Ovary (tissue), 9 donors: ENCODE measurements around the gene E2F4. TPM values are rescaled to one million over a fixed set of nuclear protein-coding genes. Genes with fewer than 3 reads are reported as not detected.
A peak's percentile ranks its signal among the peaks of the same experiment; 100 is the strongest.

Experiments
- DNase-seq, 5 donors: peaks; one replicate each; pipeline ENCODE4 v3.0.0-alpha.2; 2019 to 2020
- H3K27ac ChIP-seq, 2 donors: fragments of 200-600 bp; one replicate each; pipeline versions ENCODE4 v1.5.1 to v1.8.0; 2019 to 2022
- H3K27me3 ChIP-seq: fragments of 200-600 bp; one replicate; pipeline ENCODE4 v1.8.0; 2022
- H3K36me3 ChIP-seq: fragments of 200-600 bp; sonication (generic); one replicate; pipeline ENCODE4 v1.5.1; 2019
- H3K4me1 ChIP-seq: one replicate; pipeline ENCODE4 v1.8.1; 2013; ENCODE audit warnings: mild to moderate bottlenecking, moderate library complexity; ENCODE audit not compliant: insufficient read depth
- H3K4me3 ChIP-seq: fragments of 200-600 bp; sonication (generic); one replicate; pipeline ENCODE4 v1.5.1; 2017
- H3K9me3 ChIP-seq, 2 donors: fragments of 200-600 bp in 1 of 2; sonication (generic) in 1 of 2; one replicate each; pipeline versions ENCODE4 v1.5.1 to v1.8.1; 2013 to 2019; ENCODE audit warnings: mild to moderate bottlenecking in 1 of 2, moderate library complexity in 1 of 2
- CTCF ChIP-seq, 3 donors: fragments of 450-650 bp in 2 of 3; fragments of 200-600 bp in 1 of 3; IDR thresholded peaks; one replicate each; pipeline versions ENCODE4 v1.5.1 to v1.8.0; 2016 to 2022; ENCODE audit warnings: antibody characterized with exemption in 3 of 3, mild to moderate bottlenecking in 1 of 3
- EP300 ChIP-seq: sonication (generic); formaldehyde crosslinking; IDR thresholded peaks from one replicate; pipeline ENCODE4 v1.6.1; 2017; ENCODE audit warnings: antibody characterized with exemption
- POLR2A ChIP-seq: fragments of 450-650 bp; IDR thresholded peaks from one replicate; pipeline ENCODE4 v1.6.1; 2017; ENCODE audit warnings: antibody characterized with exemption, mild to moderate bottlenecking, moderate library complexity
- WGBS, 3 donors: extraction: QIAGEN DNeasy Blood & Tissue Kit in 1 of 3; methylation state at CpG; one replicate each; pipeline versions ENCODE4 v1.1.5 to v1.1.7; 2013 to 2017; 5-methylcytosine and 5-hydroxymethylcytosine counted together
- intact Hi-C, 4 donors: fragments of 100-400 bp; cut with DNase I; formaldehyde crosslinking; loops; one replicate each; pipeline versions ENCODE4 v1.11.0 to v1.15.1; 2022 to 2023
- polyA plus RNA-seq, 2 donors: library from polyadenylated mRNA; stranded (reverse); fragments of 200-250 nt in 1 of 2; fragments of 350-450 nt in 1 of 2; fragmentation: Illumina TruSeq in 1 of 2; extraction: RNeasy Lipid Tissue Mini Kit (QIAGEN cat#74804) in 1 of 2; gene quantifications; one replicate each; pipeline ENCODE4 v1.2.3, GENCODE V29; 2013 to 2014
- total RNA-seq, 7 donors: library from RNA; depleted of rRNA in 2 of 7; stranded (reverse); fragments of >200 nt in 2 of 7; fragmentation: NEBNext Ultra II Directional in 3 of 7; extraction: Animal tissue kit (Norgen Biotek cat#: 25700) in 3 of 7; gene quantifications; one replicate each; pipeline versions ENCODE4 v1.1.0 to v1.2.4, GENCODE V29; 2016 to 2023
- donor health status: DM: no; HTN: no; CAD: no; lungs with moderate emphysema.
- donor health status: DM: no; HTN: no; CAD: no.
- donor health status: Bipolar disorder and iron deficiency.
- donor health status: DM: yes; HTN: yes; CAD: no.
- donor health status: DM: no; HTN: no; CAD: no.
- donor health status: DM: yes; HTN: yes; CAD: no.

Gene E2F4
- total and polyA plus RNA-seq, 9 donors = 17.6 to 75.7 (median 49.7) TPM

DNA sequence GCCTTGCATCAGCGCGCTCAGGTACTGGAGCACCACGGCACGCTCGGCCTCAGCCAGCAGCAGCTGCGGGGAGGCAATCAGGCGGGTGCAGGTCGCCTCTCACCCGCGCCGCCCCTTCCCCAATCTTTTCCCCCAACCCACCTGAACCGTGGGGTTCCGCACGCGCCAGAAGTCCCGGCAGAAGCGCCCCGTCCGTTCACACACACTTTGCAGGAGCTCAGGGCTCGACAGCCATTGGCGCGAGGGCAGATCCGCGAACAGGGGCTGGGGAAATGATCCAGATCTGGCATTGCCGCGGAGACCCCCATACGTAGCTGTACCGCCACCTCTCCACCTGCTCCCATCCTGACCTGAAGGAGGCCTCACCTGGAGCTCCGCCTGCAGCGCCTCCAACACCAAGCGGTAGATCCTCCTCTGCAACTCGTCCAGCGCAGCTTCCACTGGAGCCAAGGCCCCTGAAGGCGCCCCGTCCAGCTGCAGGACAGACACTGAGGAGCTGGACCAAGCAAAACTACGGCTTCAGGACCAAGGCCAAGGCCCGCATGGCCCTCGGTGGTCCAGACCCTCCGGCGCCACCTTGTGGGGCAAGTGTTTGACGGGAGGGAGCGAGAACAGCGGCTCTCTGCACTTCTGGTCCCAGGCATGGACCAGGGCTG, 6.8 kb upstream of the E2F4 start:
- H3K27me3 ChIP-seq = no peaks in the 10 kb centered on the region

DNA sequence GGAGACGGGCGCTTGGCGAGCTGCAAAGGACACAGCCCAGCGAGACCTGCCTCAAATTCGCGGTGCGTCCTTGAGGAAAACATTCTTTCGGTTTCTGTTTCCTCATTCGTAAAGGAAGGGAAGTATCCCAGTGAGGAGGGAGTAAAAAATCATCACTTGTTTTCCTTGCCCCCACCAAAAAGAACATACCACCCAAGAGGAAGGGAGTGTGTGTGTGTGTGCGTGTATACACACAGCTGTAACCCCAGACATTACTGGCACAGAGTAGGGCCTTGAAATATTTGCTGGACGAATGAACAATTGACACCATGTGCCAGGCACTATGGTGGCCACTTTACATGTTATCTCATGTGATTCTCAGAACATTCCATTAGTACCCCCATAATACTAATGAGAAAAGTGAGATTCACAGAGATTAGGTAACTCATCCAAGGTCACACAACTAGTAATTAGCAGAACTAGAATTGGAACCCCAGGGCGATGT, 6.3 kb upstream of the E2F4 start:
- DNase-seq = no peak
- no peaks in the 10 kb centered on the region for H3K27me3 ChIP-seq
- no peak overlapping the region for H3K4me3 ChIP-seq
- H3K4me1 ChIP-seq = peaks cover 3% of the 10 kb centered on the region
- H3K36me3 ChIP-seq = no peaks in the 10 kb centered on the region
- TF ChIP-seq POLR2A (no peak), CTCF (IDR thresholded peaks at IDR 0.05) (no peak), EP300 (no peak)
- WGBS, 3 donors = 6 to 7% (median 7%) methylated on average over 12 of the region's 12 CpGs
- intact Hi-C loops = loop anchor here in 1 of 4 donors (10.0 kb wide), 1 partner anchor 211 kb away; no protein-coding TSS in a partner anchor
- peak overlapping the region; percentile 52 to 99 for H3K27ac ChIP-seq
- H3K9me3 ChIP-seq = no peaks in the 10 kb centered on the region

More for the DNA sequence above, 6.8 kb upstream of the E2F4 start:
- no peaks in the 10 kb centered on the region for H3K36me3 ChIP-seq
- peak; percentile 95 to 98 (median 96) for DNase-seq
- TF ChIP-seq POLR2A = no peak
- TF ChIP-seq CTCF (IDR thresholded peaks at IDR 0.05) = peak; percentile 75 to 91 (median 86)
- TF ChIP-seq EP300 = no peak
- 3 to 6% (median 4%) methylated on average over 40 to 43 of the region's 43 CpGs for WGBS, 3 donors
- H3K27ac ChIP-seq = peak overlapping the region; percentile 97 to 99
- peaks cover 3% of the 10 kb centered on the region for H3K4me1 ChIP-seq
- peak overlapping the region; percentile 83 for H3K4me3 ChIP-seq
- no peaks in the 10 kb centered on the region for H3K9me3 ChIP-seq
- intact Hi-C loops = loop anchor here in 1 of 4 donors (10.0 kb wide), 1 partner anchor 210 kb away; no protein-coding TSS in a partner anchor

DNA sequence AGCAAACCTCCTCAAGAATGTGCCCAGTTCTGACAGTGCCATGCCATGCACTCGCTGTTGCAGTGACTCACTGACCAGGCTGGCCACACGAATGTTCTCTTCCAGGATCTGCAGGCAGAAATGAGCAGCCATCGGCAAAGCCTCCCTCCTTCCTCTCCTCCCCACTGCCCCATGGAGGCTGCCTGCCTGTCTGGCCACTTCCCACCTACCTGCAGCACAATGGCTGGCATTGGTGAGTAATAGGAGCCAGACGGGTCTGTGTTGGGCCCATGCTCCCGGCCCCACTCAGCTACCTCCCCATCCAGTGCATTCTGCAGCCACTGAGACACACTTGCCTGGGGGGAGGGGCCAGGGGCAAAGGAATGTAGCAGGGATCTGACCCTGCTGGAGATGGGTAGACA, 5.4 kb upstream of the E2F4 start:
- H3K4me3 ChIP-seq = no peak overlapping the region
- 26 to 28% (median 27%) methylated on average over 5 of the region's 5 CpGs for WGBS, 3 donors
- intact Hi-C loops = loop anchor here in 1 of 4 donors (10.0 kb wide), 1 partner anchor 212 kb away; no protein-coding TSS in a partner anchor
- H3K36me3 ChIP-seq = no peaks in the 10 kb centered on the region
- peaks cover 3% of the 10 kb centered on the region for H3K4me1 ChIP-seq
- no peaks in the 10 kb centered on the region for H3K27me3 ChIP-seq
- no peak for TF ChIP-seq POLR2A
- no peak for TF ChIP-seq EP300
- TF ChIP-seq CTCF (IDR thresholded peaks at IDR 0.05) = no peak
- no peak overlapping the region for H3K27ac ChIP-seq
- no peaks in the 10 kb centered on the region for H3K9me3 ChIP-seq
- DNase-seq = peak in 3 of 5 donors; percentile 34 to 42 (median 35)

DNA sequence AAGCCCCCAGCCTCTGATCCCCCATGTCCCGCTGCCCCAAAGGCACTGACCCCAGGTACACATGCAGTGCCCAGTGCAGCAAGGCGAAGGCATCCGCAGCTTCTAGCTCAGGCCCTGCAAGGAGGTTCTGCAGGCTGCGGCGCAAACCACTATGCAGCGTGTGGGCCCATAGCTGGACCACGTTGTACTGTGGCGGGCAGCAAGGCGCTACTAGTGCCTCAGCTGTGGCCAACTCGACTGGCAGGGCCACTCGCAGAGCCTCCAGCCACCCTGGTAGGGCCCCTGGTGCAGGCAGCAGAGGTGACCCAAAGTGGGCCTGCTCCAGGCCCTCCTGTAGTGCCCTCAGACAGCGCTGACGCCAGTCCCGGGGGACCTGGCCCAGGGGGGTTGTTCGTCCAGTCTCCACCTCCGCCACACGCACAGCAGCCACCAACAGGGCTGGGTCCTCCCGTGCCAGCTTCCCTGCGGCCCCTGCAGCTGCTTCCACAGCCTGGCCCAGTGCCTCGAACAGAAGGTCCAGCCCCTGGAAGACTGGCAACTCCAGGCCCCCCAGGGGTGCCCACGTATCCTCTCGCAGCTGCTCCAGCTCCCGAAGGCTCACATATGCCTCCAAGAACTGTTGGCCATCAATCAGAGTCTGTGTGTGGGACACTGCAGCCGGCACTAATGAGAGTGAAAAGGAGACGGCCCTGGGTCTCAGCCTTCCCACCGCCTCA, 4.6 kb upstream of the E2F4 start:
- 76 to 82% (median 76%) methylated on average over 18 to 26 of the region's 26 CpGs for WGBS, 3 donors
- intact Hi-C loops = loop anchor here in 1 of 4 donors (10.0 kb wide), 1 partner anchor 213 kb away; no protein-coding TSS in a partner anchor
- Histone ChIP-seq H3K36me3 (no peaks in the 10 kb centered on the region), H3K9me3 (no peaks in the 10 kb centered on the region), H3K27me3 (no peaks in the 10 kb centered on the region), H3K4me1 (peaks cover 5% of the 10 kb centered on the region), H3K27ac (no peak overlapping the region), H3K4me3 (no peak overlapping the region)
- peak in 3 of 5 donors; percentile 37 to 47 (median 46) for DNase-seq
- TF ChIP-seq EP300 (no peak), CTCF (IDR thresholded peaks at IDR 0.05) (peak in 1 of 3 donors; percentile 6)
